ENCODE data around the gene ZIC5.

The ZIC5 gene

GRCh38 chr13:99991013-99991827, 19.7 kb upstream of the ZIC5 start:
- peaks cover 32% of the 10 kb centered on the region for H3K4me1 Mint-ChIP-seq
- H3K27me3 Mint-ChIP-seq: peaks cover 96% of the 10 kb centered on the region
- H3K9me3 Mint-ChIP-seq: peaks cover 4% of the 10 kb centered on the region
- CTCF ChIA-PET: no interaction called here
- H3K36me3 Mint-ChIP-seq: peaks cover 3% of the 10 kb centered on the region
- H3K4me3 Mint-ChIP-seq: no peak overlapping the region
- no peak overlapping the region for H3K27ac Mint-ChIP-seq
- no peak for DNase-seq

- Mint-ChIP-seq H3K9me3 (peaks cover 6% of the 10 kb centered on the region), H3K27ac (peak overlapping the region; percentile 3), H3K27me3 (peaks cover 99% of the 10 kb centered on the region), H3K4me3 (no peak overlapping the region), H3K36me3 (peaks cover 7% of the 10 kb centered on the region), H3K4me1 (peaks cover 30% of the 10 kb centered on the region)
- DNase-seq: no peak
- CTCF ChIA-PET: no interaction called here
Observed at GRCh38 chr13:99990126-99990977, 18.8 kb upstream of the ZIC5 start.

DNA sequence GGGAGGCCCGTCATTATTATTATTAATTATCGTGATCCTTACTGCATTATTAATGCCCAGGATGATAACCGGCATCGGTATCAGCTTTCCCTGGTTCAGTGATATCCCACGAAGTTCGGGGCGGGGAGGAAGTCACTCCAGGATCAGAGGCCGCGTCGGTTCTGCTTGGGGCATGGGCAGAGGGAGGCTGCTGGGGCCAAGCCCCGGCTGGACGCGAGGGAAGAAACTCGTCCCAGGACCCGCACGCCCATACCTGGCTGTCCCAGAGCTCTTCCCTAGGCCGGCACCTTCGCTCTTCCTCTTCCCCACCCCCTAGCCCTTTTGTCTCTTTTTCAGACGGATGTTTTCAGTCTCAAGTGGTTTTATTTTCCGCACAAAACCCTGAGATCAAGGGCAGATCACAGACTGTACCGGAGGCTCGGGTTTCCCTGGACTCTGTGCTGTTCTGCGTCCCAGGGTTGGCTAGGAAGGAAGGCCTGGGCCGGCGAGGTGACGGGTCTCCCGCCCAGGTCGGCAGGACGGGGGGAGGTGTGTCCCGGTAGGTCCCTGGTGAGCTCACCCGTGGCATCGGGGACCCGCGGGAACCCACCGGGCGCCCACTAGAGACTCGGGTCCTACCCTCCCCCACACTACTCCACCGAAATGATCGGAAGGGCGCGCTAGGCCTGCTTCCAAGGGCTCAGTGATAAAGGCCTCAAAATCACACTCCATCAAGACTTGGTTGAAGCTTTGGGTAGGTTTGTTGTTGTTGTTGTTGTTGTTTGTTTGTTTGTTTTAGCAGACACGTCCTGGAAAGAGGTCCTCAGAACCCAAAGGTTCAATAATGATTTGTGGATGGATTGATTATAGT, 17.9 kb upstream of the ZIC5 start:
- Mint-ChIP-seq H3K36me3 (peaks cover 7% of the 10 kb centered on the region), H3K27me3 (peaks cover 99% of the 10 kb centered on the region), H3K4me3 (no peak overlapping the region), H3K9me3 (peaks cover 7% of the 10 kb centered on the region), H3K27ac (peak overlapping the region; percentile 58), H3K4me1 (peaks cover 31% of the 10 kb centered on the region)
- DNase-seq: no peak
- CTCF ChIA-PET: no interaction called here

- no peak overlapping the region for H3K4me3 Mint-ChIP-seq
- peaks cover 12% of the 10 kb centered on the region for H3K36me3 Mint-ChIP-seq
- H3K4me1 Mint-ChIP-seq: peaks cover 34% of the 10 kb centered on the region
- peak overlapping the region; percentile 76 for H3K27ac Mint-ChIP-seq
- CTCF ChIA-PET: no interaction called here
- peaks cover 100% of the 10 kb centered on the region for H3K27me3 Mint-ChIP-seq
- H3K9me3 Mint-ChIP-seq: peaks cover 9% of the 10 kb centered on the region
- no peak for DNase-seq
Observed at GRCh38 chr13:99988529-99989275, 17.1 kb upstream of the ZIC5 start.

- peak overlapping the region; percentile 62 for H3K27ac Mint-ChIP-seq
- DNase-seq: no peak
- peaks cover 100% of the 10 kb centered on the region for H3K27me3 Mint-ChIP-seq
- peaks cover 43% of the 10 kb centered on the region for H3K4me1 Mint-ChIP-seq
- H3K36me3 Mint-ChIP-seq: peaks cover 14% of the 10 kb centered on the region
- H3K4me3 Mint-ChIP-seq: peak overlapping the region; percentile 7
- CTCF ChIA-PET: interaction anchor here (0.6 to 1.7 kb wide), 3 partner anchors 330 to 602 kb away, joined by 3 to 5 read pairs (median 4); no protein-coding TSS in a partner anchor
- peaks cover 9% of the 10 kb centered on the region for H3K9me3 Mint-ChIP-seq
Observed at GRCh38 chr13:99987154-99988019, 15.8 kb upstream of the ZIC5 start.

DNA sequence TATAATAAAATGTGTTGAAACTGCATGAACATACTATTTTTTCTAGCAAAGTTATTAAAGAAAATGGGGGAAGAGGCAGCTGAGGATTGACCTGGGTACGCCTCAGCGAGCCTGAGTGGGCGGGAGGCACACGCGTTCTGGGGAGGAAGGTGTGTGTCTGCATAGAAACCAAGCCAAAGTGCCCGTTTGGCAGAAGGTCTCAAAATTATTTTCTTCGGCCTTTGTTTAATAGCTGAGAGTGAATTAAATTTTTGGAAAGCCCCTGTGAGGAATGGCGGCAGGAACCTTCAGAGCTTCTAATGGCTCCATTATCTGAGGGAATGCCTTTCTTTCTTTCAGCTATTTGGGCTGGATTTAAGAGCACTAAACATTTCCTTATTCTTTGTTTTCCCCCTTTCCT, 15.2 kb upstream of the ZIC5 start:
- CTCF ChIA-PET: interaction anchor here (1.2 to 1.7 kb wide), 3 partner anchors 249 to 528 kb away, joined by 4 to 6 read pairs (median 5); no protein-coding TSS in a partner anchor
- Mint-ChIP-seq H3K36me3 (peaks cover 13% of the 10 kb centered on the region), H3K27ac (peak overlapping the region; percentile 19), H3K9me3 (peaks cover 9% of the 10 kb centered on the region), H3K27me3 (peaks cover 100% of the 10 kb centered on the region), H3K4me1 (peaks cover 41% of the 10 kb centered on the region), H3K4me3 (no peak overlapping the region)
- DNase-seq: no peak

- peaks cover 9% of the 10 kb centered on the region for H3K9me3 Mint-ChIP-seq
- CTCF ChIA-PET: interaction anchor here (1.2 to 1.7 kb wide), 3 partner anchors 249 to 529 kb away, joined by 4 to 6 read pairs (median 5); no protein-coding TSS in a partner anchor
- H3K4me3 Mint-ChIP-seq: peak overlapping the region; percentile 49
- DNase-seq: no peak
- H3K4me1 Mint-ChIP-seq: peaks cover 41% of the 10 kb centered on the region
- peaks cover 13% of the 10 kb centered on the region for H3K36me3 Mint-ChIP-seq
- H3K27me3 Mint-ChIP-seq: peaks cover 99% of the 10 kb centered on the region
- H3K27ac Mint-ChIP-seq: peak overlapping the region; percentile 72
Observed at GRCh38 chr13:99985886-99986527, 14.4 kb upstream of the ZIC5 start.

DNA sequence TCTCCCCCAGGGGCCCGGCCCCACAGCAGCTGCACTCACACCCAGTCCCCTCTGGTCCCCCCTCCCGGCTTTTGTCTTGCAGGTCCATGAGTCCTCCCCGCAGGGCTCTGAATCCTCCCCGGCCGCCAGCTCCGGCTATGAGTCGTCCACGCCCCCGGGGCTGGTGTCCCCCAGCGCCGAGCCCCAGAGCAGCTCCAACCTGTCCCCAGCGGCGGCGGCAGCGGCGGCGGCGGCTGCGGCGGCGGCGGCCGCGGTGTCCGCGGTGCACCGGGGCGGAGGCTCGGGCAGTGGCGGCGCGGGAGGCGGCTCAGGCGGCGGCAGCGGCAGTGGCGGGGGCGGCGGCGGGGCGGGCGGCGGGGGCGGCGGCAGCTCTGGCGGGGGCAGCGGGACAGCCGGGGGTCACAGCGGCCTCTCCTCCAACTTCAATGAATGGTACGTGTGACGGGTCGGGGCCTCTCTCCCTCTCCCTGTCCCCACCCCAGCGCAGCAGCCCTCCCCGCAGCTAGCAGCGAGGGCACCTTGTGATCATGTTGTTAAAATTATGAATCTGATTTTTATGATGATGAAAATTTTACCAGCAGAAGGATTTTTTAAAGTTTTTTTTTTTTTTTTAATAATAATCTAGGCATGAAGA, 13.8 kb upstream of the ZIC5 start:
- Mint-ChIP-seq H3K4me3 (no peak overlapping the region), H3K36me3 (peaks cover 13% of the 10 kb centered on the region), H3K4me1 (peaks cover 38% of the 10 kb centered on the region), H3K27ac (no peak overlapping the region), H3K9me3 (peaks cover 7% of the 10 kb centered on the region), H3K27me3 (peaks cover 96% of the 10 kb centered on the region)
- CTCF ChIA-PET: interaction anchor here (1.3 kb wide), 1 partner anchor 250 kb away, joined by 6 read pairs; no protein-coding TSS in a partner anchor
- no peak for DNase-seq

GRCh38 chr13:99984461-99985240, 13.1 kb upstream of the ZIC5 start:
- H3K36me3 Mint-ChIP-seq: peaks cover 13% of the 10 kb centered on the region
- peak overlapping the region; percentile 86 for H3K27ac Mint-ChIP-seq
- peaks cover 5% of the 10 kb centered on the region for H3K9me3 Mint-ChIP-seq
- H3K27me3 Mint-ChIP-seq: peaks cover 96% of the 10 kb centered on the region
- no peak for DNase-seq
- peaks cover 30% of the 10 kb centered on the region for H3K4me1 Mint-ChIP-seq
- H3K4me3 Mint-ChIP-seq: peak overlapping the region; percentile 52
- CTCF ChIA-PET: no interaction called here

DNA sequence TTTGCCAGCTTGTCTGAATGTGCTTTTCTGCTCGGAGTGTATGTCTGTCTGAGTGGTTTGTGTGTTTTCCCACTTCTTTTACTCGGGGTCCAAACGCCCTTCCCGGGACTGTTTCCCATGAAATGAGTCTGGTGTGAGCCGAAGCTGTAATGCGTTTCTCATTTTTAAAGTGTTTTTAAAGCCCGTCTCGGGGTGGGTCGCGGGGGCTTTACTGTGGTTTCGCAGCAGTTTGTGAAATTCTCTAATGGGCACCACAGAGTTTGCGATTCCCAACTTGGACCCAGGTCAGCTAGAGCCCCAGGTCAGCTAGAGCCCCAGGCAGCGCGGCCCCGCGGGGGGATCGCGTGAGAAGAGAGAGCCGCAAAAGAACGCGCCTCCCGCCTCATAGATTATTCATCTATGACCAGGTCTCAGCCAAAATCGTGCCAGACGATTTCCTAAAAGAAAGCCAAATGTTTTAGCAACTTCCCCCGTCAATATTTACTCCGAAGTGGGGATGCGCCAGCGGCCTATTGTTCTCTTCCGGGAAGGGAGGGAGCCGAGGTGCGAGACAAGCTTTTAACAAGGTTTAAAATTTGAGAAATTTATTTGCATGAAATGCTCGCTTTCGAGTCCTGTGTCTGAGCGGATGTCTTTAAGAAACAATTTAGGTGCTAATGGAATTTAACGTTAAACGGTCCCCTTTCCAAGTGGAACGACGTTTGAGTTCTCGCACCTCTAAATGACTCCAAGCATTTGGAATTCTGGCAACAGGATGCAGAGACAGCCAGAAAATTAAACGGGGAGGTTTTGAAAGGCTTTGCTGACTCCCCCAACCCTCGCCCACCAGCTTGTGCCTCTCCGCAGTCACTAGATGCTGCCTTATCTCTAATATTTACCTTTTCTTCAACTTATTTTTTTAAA, 12.2 kb upstream of the ZIC5 start:
- H3K4me3 Mint-ChIP-seq: peak overlapping the region; percentile 52
- H3K4me1 Mint-ChIP-seq: peaks cover 26% of the 10 kb centered on the region
- peaks cover 96% of the 10 kb centered on the region for H3K27me3 Mint-ChIP-seq
- H3K36me3 Mint-ChIP-seq: peaks cover 13% of the 10 kb centered on the region
- no peak for DNase-seq
- H3K9me3 Mint-ChIP-seq: peaks cover 5% of the 10 kb centered on the region
- H3K27ac Mint-ChIP-seq: peak overlapping the region; percentile 86
- CTCF ChIA-PET: no interaction called here

All from activated naive CD4-positive, alpha-beta T cell treated with anti-CD3 and anti-CD28 coated beads, Interleukin-2, amount 10 ng/mL, durations not matched to agents 7 days and 5 days (primary cell).